PC-9 (cell line): ENCODE data around the gene SLC44A4. TPM values are rescaled to one million over a fixed set of nuclear protein-coding genes. Genes with fewer than 3 reads are reported as not detected.
A peak's percentile ranks its signal among the peaks of the same experiment; 100 is the strongest.
"Not testable (repeated sequence)": the region's sequence is repeated elsewhere in the genome, so short reads cannot be mapped to it uniquely, and the experiment has no call there.

Source experiments
- BruUV-seq: library from RNA; stranded (reverse); fragments of 400-500 nt; replicated peaks from 2 replicates; lab custom pipeline; 2021; lab: Mats Ljungman, UMichigan
- CTCF ChIA-PET: fragments of 300-600 bp; sonication (Branson Sonifier 250); formaldehyde crosslinking; loops from one replicate; lab custom pipeline; 2022; ENCODE audit warnings: antibody characterized with exemption; lab: Charles Lee
- POLR2A ChIA-PET: fragments of 300-600 bp; sonication (Branson Sonifier 250); formaldehyde crosslinking; loops from one replicate; lab custom pipeline; 2022; ENCODE audit warnings: antibody characterized with exemption; ENCODE audit not compliant: unreplicated experiment; lab: Charles Lee
- DNase-seq, 2 experiments: peaks; one replicate each; pipeline versions ENCODE4 v3.0.0 to v3.0.0-alpha.2; 2015 to 2022; ENCODE audit warnings: mixed read lengths in 1 of 2
- H2AFZ ChIP-seq: fragments of 200-600 bp; sonication (generic); 2 replicates; pipeline ENCODE4 v1.8.1; 2017; ENCODE audit warnings: antibody characterized with exemption
- H3F3A ChIP-seq: fragments of 200-600 bp; sonication (generic); 2 replicates; pipeline ENCODE4 v1.8.1; 2017; ENCODE audit warnings: antibody characterized with exemption, mild to moderate bottlenecking, low read depth; ENCODE audit not compliant: insufficient read depth
- H3K27ac ChIP-seq: fragments of 200-600 bp; sonication (generic); 2 replicates; pipeline ENCODE4 v1.6.1; 2016; ENCODE audit warnings: mixed run types
- H3K27me3 ChIP-seq: fragments of 200-600 bp; sonication (generic); 2 replicates; pipeline ENCODE4 v1.6.1; 2016; ENCODE audit warnings: low read depth, mixed run types; ENCODE audit not compliant: insufficient read depth
- H3K36me3 ChIP-seq: fragments of 200-600 bp; sonication (generic); 2 replicates; pipeline ENCODE4 v1.6.1; 2016; ENCODE audit warnings: low read depth, mixed run types
- H3K4me1 ChIP-seq: fragments of 200-600 bp; sonication (generic); replicated peaks from 2 replicates; pipeline ENCODE4 v1.6.1; 2016; ENCODE audit warnings: mixed run types; ENCODE audit not compliant: insufficient read depth
- H3K4me2 ChIP-seq: fragments of 200-600 bp; sonication (generic); 2 replicates; pipeline ENCODE4 v1.6.1; 2017; ENCODE audit warnings: mixed run types
- H3K4me3 ChIP-seq: fragments of 200-600 bp; sonication (generic); 2 replicates; pipeline ENCODE4 v1.6.1; 2016; ENCODE audit warnings: mixed run types
- H3K79me2 ChIP-seq: fragments of 200-600 bp; sonication (generic); 2 replicates; pipeline ENCODE4 v1.6.1; 2017; ENCODE audit warnings: low read depth, mixed run types
- H3K9me2 ChIP-seq: fragments of 200-600 bp; sonication (generic); 2 replicates; pipeline ENCODE4 v1.8.1; 2017; ENCODE audit warnings: mild to moderate bottlenecking; ENCODE audit not compliant: insufficient read depth
- H3K9me3 ChIP-seq: fragments of 200-600 bp; sonication (generic); 2 replicates; pipeline ENCODE4 v1.8.1; 2016; ENCODE audit warnings: low read depth; ENCODE audit not compliant: insufficient read depth
- H4K20me1 ChIP-seq: fragments of 200-600 bp; sonication (generic); 2 replicates; pipeline ENCODE4 v1.8.1; 2017; ENCODE audit not compliant: insufficient read depth
- EZH2 ChIP-seq: fragments of 200-600 bp; sonication (generic); IDR thresholded peaks from 2 replicates; pipeline ENCODE4 v1.8.0; 2017; ENCODE audit warnings: antibody characterized with exemption, low read depth
- intact Hi-C: fragments of 100-400 bp; cut with micrococcal nuclease; formaldehyde crosslinking; loops from one replicate; pipeline ENCODE4 v1.10.0; 2022; ENCODE audit not compliant: unreplicated experiment
- total RNA-seq: library from RNA; stranded (reverse); gene quantifications from 2 replicates; pipeline ENCODE4 v1.2.3, GENCODE V29; 2021
- TF ChIP-seq, protein P1 (sequence below): fragments of 200-600 bp; sonication (generic); conservative IDR thresholded peaks from 2 replicates; pipeline ENCODE4 v1.6.1; 2017; ENCODE audit warnings: mixed run types, antibody characterized with exemption, mild to moderate bottlenecking, moderate library complexity

Gene SLC44A4
- total RNA-seq, 1 experiment from 2014 or later, result 44.4 TPM

DNA sequence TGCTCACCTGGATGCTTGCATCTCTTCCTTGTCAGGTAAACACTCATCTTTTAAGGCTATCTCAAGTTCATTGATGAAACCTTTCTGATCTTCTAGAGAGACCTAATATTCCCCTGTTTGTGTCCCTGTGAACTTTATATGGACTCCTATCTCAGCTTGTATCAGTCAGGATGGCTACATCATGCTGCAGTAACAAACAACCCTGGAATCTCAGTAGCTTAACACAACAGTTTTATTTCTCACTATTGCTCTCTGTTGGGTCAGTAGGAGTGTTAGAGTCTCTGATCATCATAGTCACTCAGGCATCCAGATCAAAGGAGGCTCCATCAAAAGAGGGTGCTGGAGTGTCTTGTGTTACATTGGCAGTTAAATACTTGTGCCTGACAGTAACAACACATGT, 36.6 kb upstream of the SLC44A4 start:
- H3K4me1 ChIP-seq, result peaks cover 19% of the 10 kb centered on the region
- no peak overlapping the region for H3K27ac ChIP-seq
- H3K9me2 ChIP-seq, result no peaks in the 10 kb centered on the region
- H2AFZ ChIP-seq, result no peak overlapping the region
- H3K4me2 ChIP-seq, result no peak overlapping the region
- intact Hi-C loops, result no loop called here
- BruUV-seq, result no TSS peak
- H3K27me3 ChIP-seq, result no peaks in the 10 kb centered on the region
- no peaks in the 10 kb centered on the region for H3K79me2 ChIP-seq
- DNase-seq, result no peak
- peaks cover 25% of the 10 kb centered on the region for H3F3A ChIP-seq
- no peaks in the 10 kb centered on the region for H4K20me1 ChIP-seq
- ChIA-PET POLR2A (no interaction called here), CTCF (no interaction called here)
- no peak for TF ChIP-seq EZH2
- TF ChIP-seq, protein P1, sequence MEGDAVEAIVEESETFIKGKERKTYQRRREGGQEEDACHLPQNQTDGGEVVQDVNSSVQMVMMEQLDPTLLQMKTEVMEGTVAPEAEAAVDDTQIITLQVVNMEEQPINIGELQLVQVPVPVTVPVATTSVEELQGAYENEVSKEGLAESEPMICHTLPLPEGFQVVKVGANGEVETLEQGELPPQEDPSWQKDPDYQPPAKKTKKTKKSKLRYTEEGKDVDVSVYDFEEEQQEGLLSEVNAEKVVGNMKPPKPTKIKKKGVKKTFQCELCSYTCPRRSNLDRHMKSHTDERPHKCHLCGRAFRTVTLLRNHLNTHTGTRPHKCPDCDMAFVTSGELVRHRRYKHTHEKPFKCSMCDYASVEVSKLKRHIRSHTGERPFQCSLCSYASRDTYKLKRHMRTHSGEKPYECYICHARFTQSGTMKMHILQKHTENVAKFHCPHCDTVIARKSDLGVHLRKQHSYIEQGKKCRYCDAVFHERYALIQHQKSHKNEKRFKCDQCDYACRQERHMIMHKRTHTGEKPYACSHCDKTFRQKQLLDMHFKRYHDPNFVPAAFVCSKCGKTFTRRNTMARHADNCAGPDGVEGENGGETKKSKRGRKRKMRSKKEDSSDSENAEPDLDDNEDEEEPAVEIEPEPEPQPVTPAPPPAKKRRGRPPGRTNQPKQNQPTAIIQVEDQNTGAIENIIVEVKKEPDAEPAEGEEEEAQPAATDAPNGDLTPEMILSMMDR, result no peak
- H3K36me3 ChIP-seq, result no peaks in the 10 kb centered on the region
- H3K9me3 ChIP-seq, result no peaks in the 10 kb centered on the region
- H3K4me3 ChIP-seq, result no peak overlapping the region

DNA sequence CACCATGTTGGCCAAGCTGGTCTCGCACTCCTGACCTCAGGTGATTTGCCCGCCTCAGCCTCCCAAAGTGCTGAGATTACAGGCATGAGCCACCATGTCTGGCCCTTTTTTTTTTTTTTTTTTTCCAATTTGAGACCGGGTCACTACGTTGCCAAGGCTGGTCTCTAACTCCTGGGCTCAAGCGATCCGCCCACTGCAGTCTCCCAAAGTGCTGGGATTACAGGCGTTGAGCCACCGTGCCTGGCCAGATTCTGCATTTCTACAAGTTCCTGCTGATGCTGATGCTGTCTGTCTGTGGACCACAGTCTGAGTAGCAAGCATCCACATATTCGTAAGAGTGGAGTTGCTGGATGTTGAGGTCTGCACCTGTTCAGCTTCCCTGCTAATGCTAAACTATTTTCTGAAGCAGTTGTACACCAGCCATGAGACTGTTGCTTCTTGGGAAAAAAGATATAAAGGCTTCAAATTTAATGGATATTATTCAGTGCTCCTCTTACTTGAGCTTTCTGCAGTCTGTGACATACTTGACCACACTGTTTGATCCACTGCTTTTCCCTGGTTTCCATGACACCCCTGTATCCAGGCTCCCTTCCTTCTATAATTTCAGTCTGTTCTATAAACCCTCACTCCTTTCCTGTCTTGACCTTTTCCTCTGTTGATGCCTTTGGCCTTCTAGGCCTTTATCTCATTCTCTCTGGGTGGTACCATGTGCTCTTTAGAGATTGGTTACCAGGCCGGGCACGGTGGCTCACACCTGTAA, 33.2 kb upstream of the SLC44A4 start:
- BruUV-seq, result no TSS peak
- Histone ChIP-seq H3K27me3 (no peaks in the 10 kb centered on the region), H3K4me1 (peaks cover 20% of the 10 kb centered on the region; the same call in 1 of the 2 replicates), H3K4me2 (no peak overlapping the region), H3K36me3 (no peaks in the 10 kb centered on the region), H2AFZ (no peak overlapping the region), H3K9me2 (no peaks in the 10 kb centered on the region), H3F3A (peaks cover 26% of the 10 kb centered on the region), H4K20me1 (no peaks in the 10 kb centered on the region), H3K79me2 (no peaks in the 10 kb centered on the region), H3K4me3 (no peak overlapping the region), H3K9me3 (no peaks in the 10 kb centered on the region), H3K27ac (peak overlapping the region; percentile 82; the same call in 1 of the 2 replicates)
- intact Hi-C loops, result no loop called here
- POLR2A ChIA-PET, result no interaction called here
- no peak for TF ChIP-seq EZH2
- TF ChIP-seq, protein P1, result no peak
- CTCF ChIA-PET, result no interaction called here
- no peak for DNase-seq

DNA sequence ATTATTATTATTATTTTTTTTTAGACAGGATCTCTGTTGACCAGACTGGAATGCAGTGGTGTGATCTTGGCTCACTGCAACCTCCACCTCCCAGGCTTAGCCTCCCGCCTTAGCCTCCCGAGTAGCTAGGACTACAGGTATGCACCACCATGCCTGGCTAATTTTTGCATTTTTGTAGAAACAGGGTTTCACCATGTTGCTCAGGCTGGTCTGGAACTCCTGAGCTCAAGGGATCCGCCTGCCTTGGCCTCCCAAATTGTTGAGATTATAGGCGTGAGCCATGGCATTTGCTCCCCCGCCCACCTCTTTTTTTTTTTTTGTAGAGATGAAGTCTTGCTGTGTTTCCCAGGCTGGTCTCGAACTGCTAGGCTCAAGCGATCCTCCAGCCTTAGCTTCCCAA, 30.5 kb upstream of the SLC44A4 start:
- H3K9me3 ChIP-seq, H3K36me3 ChIP-seq, intact Hi-C loops, H3K27me3 ChIP-seq, H2AFZ ChIP-seq, H3K79me2 ChIP-seq, DNase-seq, H3K27ac ChIP-seq, H3K4me2 ChIP-seq, H3K9me2 ChIP-seq, H3K4me3 ChIP-seq, H4K20me1 ChIP-seq, BruUV-seq, CTCF ChIA-PET: not testable (repeated sequence)
- POLR2A ChIA-PET, result interaction anchor here (0.6 kb wide), 2 partner anchors 138 to 221 kb away, joined by 3 to 6 read pairs; partner anchors contain the start of gene FKBPL
- Histone ChIP-seq H3F3A (peaks cover 20% of the 10 kb centered on the region), H3K4me1 (peaks cover 23% of the 10 kb centered on the region; the same call in 1 of the 2 replicates)
